Trophoblast cell (in vitro differentiated cells and primary cell): ENCODE measurements around the gene PPARG.

ENCODE experiments used
- DNase-seq, 2 donors: peaks; one replicate each; pipeline ENCODE4 v3.0.0-alpha.2; 2016
- H2AFZ ChIP-seq: 2 replicates; pipeline ENCODE4 v1.6.1; 2013; ENCODE audit warnings: low read length, moderate library complexity, mild to moderate bottlenecking; ENCODE audit not compliant: insufficient read depth, poor library complexity
- H2AK5ac ChIP-seq: 2 replicates; pipeline ENCODE4 v1.6.1; 2013; ENCODE audit warnings: mild to moderate bottlenecking, low read length
- H2BK120ac ChIP-seq: 2 replicates; pipeline ENCODE4 v1.6.1; 2013; ENCODE audit warnings: low read length, mild to moderate bottlenecking, moderate library complexity; ENCODE audit not compliant: insufficient read depth, poor library complexity
- H2BK12ac ChIP-seq: 2 replicates; pipeline ENCODE4 v1.6.1; 2013; ENCODE audit warnings: mild to moderate bottlenecking, low read length, moderate library complexity
- H2BK5ac ChIP-seq: 2 replicates; pipeline ENCODE4 v1.6.1; 2013; ENCODE audit warnings: low read length, low read depth, moderate library complexity, mild to moderate bottlenecking; ENCODE audit not compliant: poor library complexity
- H3K14ac ChIP-seq: 2 replicates; pipeline ENCODE4 v1.6.1; 2013; ENCODE audit warnings: mild to moderate bottlenecking, low read length
- H3K18ac ChIP-seq: 2 replicates; pipeline ENCODE4 v1.6.1; 2013; ENCODE audit warnings: mild to moderate bottlenecking, low read length
- H3K23ac ChIP-seq: 2 replicates; pipeline ENCODE4 v1.6.1; 2013; ENCODE audit warnings: low read length
- H3K27ac ChIP-seq: 2 replicates; pipeline ENCODE4 v1.5.1; 2013; ENCODE audit warnings: low read depth, mild to moderate bottlenecking, inconsistent platforms, low read length, moderate library complexity
- H3K27me3 ChIP-seq: 2 replicates; pipeline ENCODE4 v1.6.1; 2013; ENCODE audit warnings: inconsistent platforms, mild to moderate bottlenecking, low read length, moderate library complexity; ENCODE audit not compliant: insufficient read depth
- H3K36me3 ChIP-seq, 2 experiments: 1 replicate in 1 of 2; 2 replicates in 1 of 2; pipeline ENCODE4 v1.6.1; 2013; ENCODE audit warnings: low read length in 2 of 2, mild to moderate bottlenecking in 2 of 2, moderate library complexity in 1 of 2; ENCODE audit not compliant: insufficient read depth in 2 of 2, control insufficient read depth in 1 of 2
- H3K4ac ChIP-seq: 2 replicates; pipeline ENCODE4 v1.6.1; 2013; ENCODE audit warnings: low read depth, mild to moderate bottlenecking, low read length, moderate library complexity
- H3K4me1 ChIP-seq, 2 experiments: 1 replicate in 1 of 2; 2 replicates in 1 of 2; pipeline ENCODE4 v1.6.1; 2013; ENCODE audit warnings: low read length in 2 of 2, mild to moderate bottlenecking in 2 of 2, moderate library complexity in 1 of 2; ENCODE audit not compliant: insufficient read depth in 2 of 2, control insufficient read depth in 1 of 2
- H3K4me2 ChIP-seq: 2 replicates; pipeline ENCODE4 v1.6.1; 2013; ENCODE audit warnings: inconsistent platforms, mild to moderate bottlenecking, low read length, moderate library complexity
- H3K4me3 ChIP-seq: 2 replicates; pipeline ENCODE4 v1.5.1; 2013; ENCODE audit warnings: mild to moderate bottlenecking, low read depth, low read length, inconsistent platforms
- H3K79me1 ChIP-seq: one replicate; pipeline ENCODE4 v1.6.1; 2013; ENCODE audit warnings: low read length
- H3K79me2 ChIP-seq: 2 replicates; pipeline ENCODE4 v1.6.1; 2013; ENCODE audit warnings: low read length, mild to moderate bottlenecking; ENCODE audit not compliant: control insufficient read depth, insufficient read depth, poor library complexity
- H3K9ac ChIP-seq: 2 replicates; pipeline ENCODE4 v1.6.1; 2013; ENCODE audit warnings: mild to moderate bottlenecking, low read length
- H3K9me3 ChIP-seq: 2 replicates; pipeline ENCODE4 v1.6.1; 2013; ENCODE audit warnings: low read depth, mild to moderate bottlenecking, control low read depth, inconsistent platforms, low read length; ENCODE audit not compliant: insufficient read depth
- H4K12ac ChIP-seq: 2 replicates; pipeline ENCODE4 v1.6.1; 2013; ENCODE audit warnings: low read depth, mild to moderate bottlenecking, low read length, moderate library complexity
- H4K8ac ChIP-seq: 2 replicates; pipeline ENCODE4 v1.6.1; 2013; ENCODE audit warnings: low read depth, mild to moderate bottlenecking, low read length, moderate library complexity
- H4K91ac ChIP-seq: one replicate; pipeline ENCODE4 v1.6.1; 2013; ENCODE audit warnings: low read depth, mild to moderate bottlenecking, low read length, moderate library complexity
- WGBS: extraction: QIAGEN DNeasy Blood & Tissue Kit; methylation state at CpG from one replicate; pipeline ENCODE4 v1.1.7; 2013; ENCODE audit warnings: missing lambda C conversion rate; ENCODE audit not compliant: insufficient read length, insufficient coverage; ENCODE audit errors: extremely low coverage; 5-methylcytosine and 5-hydroxymethylcytosine counted together

The PPARG gene

GRCh38 chr3:12267376-12268030 lies 21.4 kb upstream of the PPARG start:
- WGBS = no CpG with 5 or more reads among the region's 3 CpGs

GRCh38 chr3:12268049-12268735 lies 20.7 kb upstream of the PPARG start:
- no peak overlapping the region for H2AFZ ChIP-seq
- no peak overlapping the region for H3K4me2 ChIP-seq
- WGBS = no CpG with 5 or more reads among the region's 3 CpGs
- H3K14ac ChIP-seq = no peak overlapping the region
- H3K18ac ChIP-seq = no peak overlapping the region
- no peak overlapping the region for H3K4me3 ChIP-seq
- no peaks in the 10 kb centered on the region for H3K9me3 ChIP-seq
- no peak overlapping the region for H2BK5ac ChIP-seq
- H3K9ac ChIP-seq = no peak overlapping the region
- H3K4ac ChIP-seq = no peak overlapping the region
- H2AK5ac ChIP-seq = no peak overlapping the region
- no peaks in the 10 kb centered on the region for H3K36me3 ChIP-seq
- H3K79me1 ChIP-seq = no peaks in the 10 kb centered on the region
- H3K27ac ChIP-seq = no peak overlapping the region
- H4K8ac ChIP-seq = no peak overlapping the region
- no peaks in the 10 kb centered on the region for H3K79me2 ChIP-seq
- no peak overlapping the region for H2BK120ac ChIP-seq
- H3K4me1 ChIP-seq = peaks cover 0 to 2% of the 10 kb centered on the region in 2 experiments
- no peak overlapping the region for H4K91ac ChIP-seq
- H4K12ac ChIP-seq = no peak overlapping the region
- H3K23ac ChIP-seq = no peak overlapping the region
- no peaks in the 10 kb centered on the region for H3K27me3 ChIP-seq
- no peak overlapping the region for H2BK12ac ChIP-seq
- no peak for DNase-seq

More at GRCh38 chr3:12267376-12268030, 21.4 kb upstream of the PPARG start:
- Histone ChIP-seq H2AK5ac (no peak overlapping the region), H4K12ac (no peak overlapping the region), H3K27ac (no peak overlapping the region), H3K9ac (no peak overlapping the region), H2BK12ac (no peak overlapping the region), H3K79me1 (peaks cover 2% of the 10 kb centered on the region), H4K8ac (no peak overlapping the region), H3K9me3 (no peaks in the 10 kb centered on the region), H4K91ac (no peak overlapping the region), H3K4ac (no peak overlapping the region), H2BK120ac (no peak overlapping the region), H3K36me3 (no peaks in the 10 kb centered on the region), H2AFZ (no peak overlapping the region), H3K4me2 (no peak overlapping the region), H3K79me2 (no peaks in the 10 kb centered on the region), H2BK5ac (no peak overlapping the region), H3K4me3 (no peak overlapping the region), H3K23ac (no peak overlapping the region), H3K18ac (no peak overlapping the region), H3K4me1 (peaks cover 0 to 2% of the 10 kb centered on the region in 2 experiments), H3K27me3 (no peaks in the 10 kb centered on the region), H3K14ac (no peak overlapping the region)
- DNase-seq = no peak

GRCh38 chr3:12270976-12271375 lies 17.9 kb upstream of the PPARG start:
- H2BK120ac ChIP-seq = no peak overlapping the region
- H3K9ac ChIP-seq = no peak overlapping the region
- no peaks in the 10 kb centered on the region for H3K9me3 ChIP-seq
- no peak overlapping the region for H4K8ac ChIP-seq
- no peak overlapping the region for H2AK5ac ChIP-seq
- H3K36me3 ChIP-seq = no peaks in the 10 kb centered on the region
- no peak overlapping the region for H3K4ac ChIP-seq
- H3K4me1 ChIP-seq = peaks cover 0 to 2% of the 10 kb centered on the region in 2 experiments
- no peak overlapping the region for H3K4me3 ChIP-seq
- H2BK5ac ChIP-seq = no peak overlapping the region
- H2BK12ac ChIP-seq = no peak overlapping the region
- H2AFZ ChIP-seq = no peak overlapping the region
- no peak overlapping the region for H3K18ac ChIP-seq
- no peak overlapping the region for H3K4me2 ChIP-seq
- no peaks in the 10 kb centered on the region for H3K79me2 ChIP-seq
- H4K91ac ChIP-seq = no peak overlapping the region
- no peaks in the 10 kb centered on the region for H3K79me1 ChIP-seq
- no peak overlapping the region for H4K12ac ChIP-seq
- DNase-seq = no peak
- H3K27ac ChIP-seq = no peak overlapping the region
- no peaks in the 10 kb centered on the region for H3K27me3 ChIP-seq
- H3K14ac ChIP-seq = no peak overlapping the region
- WGBS = no CpG with 5 or more reads among the region's 5 CpGs
- H3K23ac ChIP-seq = no peak overlapping the region

GRCh38 chr3:12273045-12273695 lies 15.7 kb upstream of the PPARG start:
- no peaks in the 10 kb centered on the region for H3K79me2 ChIP-seq
- no peak overlapping the region for H4K91ac ChIP-seq
- H3K18ac ChIP-seq = no peak overlapping the region
- no CpG with 5 or more reads among the region's 2 CpGs for WGBS
- peaks cover 0 to 2% of the 10 kb centered on the region in 2 experiments for H3K4me1 ChIP-seq
- H3K27me3 ChIP-seq = no peaks in the 10 kb centered on the region
- no peak overlapping the region for H3K4me3 ChIP-seq
- no peak overlapping the region for H3K27ac ChIP-seq
- no peak overlapping the region for H4K12ac ChIP-seq
- DNase-seq = no peak
- no peak overlapping the region for H3K14ac ChIP-seq
- H2AFZ ChIP-seq = no peak overlapping the region
- no peaks in the 10 kb centered on the region for H3K9me3 ChIP-seq
- no peaks in the 10 kb centered on the region for H3K36me3 ChIP-seq
- no peak overlapping the region for H2BK12ac ChIP-seq
- H2AK5ac ChIP-seq = no peak overlapping the region
- no peak overlapping the region for H3K9ac ChIP-seq
- no peak overlapping the region for H3K23ac ChIP-seq
- H3K79me1 ChIP-seq = no peaks in the 10 kb centered on the region
- H2BK5ac ChIP-seq = no peak overlapping the region
- no peak overlapping the region for H4K8ac ChIP-seq
- H3K4me2 ChIP-seq = no peak overlapping the region
- H2BK120ac ChIP-seq = no peak overlapping the region
- no peak overlapping the region for H3K4ac ChIP-seq
